Natural killer cell (primary cell): ENCODE measurements around the gene KLHL21. TPM values are rescaled to one million over a fixed set of nuclear protein-coding genes. Genes with fewer than 3 reads are reported as not detected.

ENCODE experiments used
- ATAC-seq, 3 donors: fragments of 150-1000 bp in 2 of 3; fragments of 200-7000 bp in 1 of 3; cut with Tn5 transposase; 1 replicate in 1 of 3; 2 replicates in 2 of 3; pipeline ENCODE4 v1.10.0; 2021; ENCODE audit warnings: mild to moderate bottlenecking in 2 of 3, moderate library complexity in 2 of 3
- DNase-seq, 2 donors: peaks; one replicate each; pipeline versions ENCODE4 v3.0.0 to v3.0.0-alpha.2; 2013 to 2021; ENCODE audit warnings: mixed read lengths in 1 of 2
- H3K27ac ChIP-seq: one replicate; pipeline ENCODE4 v1.5.1; 2013; ENCODE audit warnings: mild to moderate bottlenecking, low read length
- H3K27me3 ChIP-seq: one replicate; pipeline ENCODE4 v1.6.1; 2013; ENCODE audit warnings: low read length; ENCODE audit not compliant: control insufficient read depth, insufficient read depth
- H3K36me3 ChIP-seq: one replicate; pipeline ENCODE4 v1.6.1; 2013; ENCODE audit warnings: low read length; ENCODE audit not compliant: control insufficient read depth, insufficient read depth
- H3K4me1 ChIP-seq: one replicate; pipeline ENCODE4 v1.6.1; 2013; ENCODE audit warnings: low read length; ENCODE audit not compliant: control insufficient read depth, insufficient read depth
- H3K4me3 ChIP-seq: one replicate; pipeline ENCODE4 v1.5.1; 2013; ENCODE audit warnings: low read length
- H3K9me3 ChIP-seq: one replicate; pipeline ENCODE4 v1.6.1; 2013; ENCODE audit warnings: low read length; ENCODE audit not compliant: control insufficient read depth, insufficient read depth
- H3K27ac Mint-ChIP-seq, 2 donors: one replicate each; pipeline ENCODE4 v1.8.0; 2022; ENCODE audit warnings: mild to moderate bottlenecking in 2 of 2, mixed read lengths in 2 of 2, moderate library complexity in 1 of 2
- H3K27me3 Mint-ChIP-seq, 2 donors: one replicate each; pipeline ENCODE4 v1.8.0; 2022; ENCODE audit warnings: low read depth in 2 of 2, mixed read lengths in 2 of 2
- H3K36me3 Mint-ChIP-seq: one replicate; pipeline ENCODE4 v1.8.0; 2022; ENCODE audit warnings: mixed read lengths
- H3K4me1 Mint-ChIP-seq, 2 donors: one replicate each; pipeline ENCODE4 v1.8.0; 2022; ENCODE audit warnings: mixed read lengths in 2 of 2
- H3K4me3 Mint-ChIP-seq: one replicate; pipeline ENCODE4 v1.8.0; 2022; ENCODE audit warnings: mild to moderate bottlenecking, moderate library complexity, mixed read lengths
- H3K9me3 Mint-ChIP-seq, 2 donors: one replicate each; pipeline ENCODE4 v1.8.0; 2022; ENCODE audit warnings: mixed read lengths in 2 of 2
- WGBS: methylation state at CpG from one replicate; pipeline ENCODE4 v1.1.7; 2013; ENCODE audit warnings: missing lambda C conversion rate; ENCODE audit not compliant: insufficient coverage; 5-methylcytosine and 5-hydroxymethylcytosine counted together
- intact Hi-C: fragments of 100-400 bp; cut with micrococcal nuclease; formaldehyde crosslinking; loops from one replicate; pipeline ENCODE4 v1.14.2; 2022
- total RNA-seq, 4 donors: library from RNA; stranded (reverse); fragments of 120-200 nt in 1 of 4; gene quantifications; one replicate each; pipeline versions ENCODE4 v1.2.3 to v1.2.4, GENCODE V29; 2013 to 2022
- TF ChIP-seq, protein P1 (sequence below): fragments of 200-600 bp; IDR thresholded peaks from one replicate; pipeline ENCODE4 v1.8.0; 2022; ENCODE audit warnings: antibody characterized with exemption

The KLHL21 gene
- total RNA-seq, 3 donors from 2014 or later (not counting 1 experiment from before 2014, with no cell fraction given): 23.5 to 37.8 (median 28.9) TPM

DNA sequence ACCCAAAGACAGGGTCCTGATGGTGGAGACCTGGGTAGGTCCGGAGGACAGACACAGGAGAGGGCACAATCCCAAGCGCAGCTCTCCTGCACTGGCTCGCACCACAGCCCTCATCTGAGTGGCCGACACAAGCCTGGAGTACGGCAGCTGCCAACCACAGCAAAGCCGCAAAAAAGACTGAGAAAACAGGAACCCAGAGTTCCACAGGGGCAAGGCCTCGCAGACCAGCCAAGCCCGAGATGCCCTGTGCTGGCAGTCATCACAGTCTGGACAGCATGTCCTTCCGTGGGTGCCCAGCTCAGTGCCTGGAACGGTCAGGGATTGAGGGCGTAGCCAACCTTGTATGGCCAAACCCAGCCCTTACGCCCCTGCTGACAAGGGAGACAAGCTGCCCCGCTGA lies 11.4 kb downstream of the KLHL21 start:
- intact Hi-C loops: no loop called here
- Mint-ChIP-seq H3K4me3 (no peak overlapping the region), H3K27ac (peak overlapping the region in 1 of 2 donors; percentile 38), H3K36me3 (no peaks in the 10 kb centered on the region), H3K27me3 (no peaks in the 10 kb centered on the region), H3K4me1 (peaks cover 25 to 44% of the 10 kb centered on the region in 2 donors), H3K9me3 (no peaks in the 10 kb centered on the region)
- H3K4me1 ChIP-seq: peaks cover 24% of the 10 kb centered on the region
- no peaks in the 10 kb centered on the region for H3K9me3 ChIP-seq
- H3K36me3 ChIP-seq: peaks cover 58% of the 10 kb centered on the region
- 25% methylated on average over 13 of the region's 13 CpGs for WGBS
- H3K4me3 ChIP-seq: no peak overlapping the region
- peak overlapping the region; percentile 3 for H3K27ac ChIP-seq
- ATAC-seq: peak; percentile 30 to 68 (median 63)
- DNase-seq: peak in 1 of 2 donors; percentile 22
- no peaks in the 10 kb centered on the region for H3K27me3 ChIP-seq
- TF ChIP-seq, protein P1, sequence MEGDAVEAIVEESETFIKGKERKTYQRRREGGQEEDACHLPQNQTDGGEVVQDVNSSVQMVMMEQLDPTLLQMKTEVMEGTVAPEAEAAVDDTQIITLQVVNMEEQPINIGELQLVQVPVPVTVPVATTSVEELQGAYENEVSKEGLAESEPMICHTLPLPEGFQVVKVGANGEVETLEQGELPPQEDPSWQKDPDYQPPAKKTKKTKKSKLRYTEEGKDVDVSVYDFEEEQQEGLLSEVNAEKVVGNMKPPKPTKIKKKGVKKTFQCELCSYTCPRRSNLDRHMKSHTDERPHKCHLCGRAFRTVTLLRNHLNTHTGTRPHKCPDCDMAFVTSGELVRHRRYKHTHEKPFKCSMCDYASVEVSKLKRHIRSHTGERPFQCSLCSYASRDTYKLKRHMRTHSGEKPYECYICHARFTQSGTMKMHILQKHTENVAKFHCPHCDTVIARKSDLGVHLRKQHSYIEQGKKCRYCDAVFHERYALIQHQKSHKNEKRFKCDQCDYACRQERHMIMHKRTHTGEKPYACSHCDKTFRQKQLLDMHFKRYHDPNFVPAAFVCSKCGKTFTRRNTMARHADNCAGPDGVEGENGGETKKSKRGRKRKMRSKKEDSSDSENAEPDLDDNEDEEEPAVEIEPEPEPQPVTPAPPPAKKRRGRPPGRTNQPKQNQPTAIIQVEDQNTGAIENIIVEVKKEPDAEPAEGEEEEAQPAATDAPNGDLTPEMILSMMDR: no peak

DNA sequence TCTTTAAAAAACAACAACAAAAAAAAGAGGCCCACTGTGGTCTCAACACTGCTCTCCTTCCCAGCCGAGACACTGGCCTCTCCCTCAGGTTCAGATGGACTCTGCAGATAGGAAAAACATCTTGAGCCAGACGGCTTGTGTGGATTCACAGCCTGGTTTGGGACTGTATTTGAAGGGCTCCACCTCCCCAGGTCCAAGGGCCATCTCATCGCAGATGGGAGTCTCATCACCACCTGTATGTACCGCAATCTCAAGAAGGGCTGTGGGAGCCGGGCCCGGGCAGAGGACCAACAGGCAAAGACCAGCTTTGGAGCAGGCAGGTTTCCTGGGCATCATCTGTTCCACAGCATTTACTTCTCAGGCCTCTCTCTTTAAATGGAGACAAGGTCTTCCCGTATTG lies 12.6 kb downstream of the KLHL21 start:
- 96% methylated on average over 7 of the region's 7 CpGs for WGBS
- H3K36me3 Mint-ChIP-seq: no peaks in the 10 kb centered on the region
- ATAC-seq (no peak), DNase-seq (no peak)
- TF ChIP-seq, protein P1: no peak
- H3K9me3 ChIP-seq: no peaks in the 10 kb centered on the region
- H3K9me3 Mint-ChIP-seq: no peaks in the 10 kb centered on the region
- no peak overlapping the region for H3K27ac ChIP-seq
- peaks cover 22 to 38% of the 10 kb centered on the region in 2 donors for H3K4me1 Mint-ChIP-seq
- H3K27me3 ChIP-seq: no peaks in the 10 kb centered on the region
- peak overlapping the region in 1 of 2 donors; percentile 38 for H3K27ac Mint-ChIP-seq
- no peak overlapping the region for H3K4me3 Mint-ChIP-seq
- intact Hi-C loops: no loop called here
- peaks cover 24% of the 10 kb centered on the region for H3K4me1 ChIP-seq
- peaks cover 50% of the 10 kb centered on the region for H3K36me3 ChIP-seq
- no peak overlapping the region for H3K4me3 ChIP-seq
- no peaks in the 10 kb centered on the region for H3K27me3 Mint-ChIP-seq

DNA sequence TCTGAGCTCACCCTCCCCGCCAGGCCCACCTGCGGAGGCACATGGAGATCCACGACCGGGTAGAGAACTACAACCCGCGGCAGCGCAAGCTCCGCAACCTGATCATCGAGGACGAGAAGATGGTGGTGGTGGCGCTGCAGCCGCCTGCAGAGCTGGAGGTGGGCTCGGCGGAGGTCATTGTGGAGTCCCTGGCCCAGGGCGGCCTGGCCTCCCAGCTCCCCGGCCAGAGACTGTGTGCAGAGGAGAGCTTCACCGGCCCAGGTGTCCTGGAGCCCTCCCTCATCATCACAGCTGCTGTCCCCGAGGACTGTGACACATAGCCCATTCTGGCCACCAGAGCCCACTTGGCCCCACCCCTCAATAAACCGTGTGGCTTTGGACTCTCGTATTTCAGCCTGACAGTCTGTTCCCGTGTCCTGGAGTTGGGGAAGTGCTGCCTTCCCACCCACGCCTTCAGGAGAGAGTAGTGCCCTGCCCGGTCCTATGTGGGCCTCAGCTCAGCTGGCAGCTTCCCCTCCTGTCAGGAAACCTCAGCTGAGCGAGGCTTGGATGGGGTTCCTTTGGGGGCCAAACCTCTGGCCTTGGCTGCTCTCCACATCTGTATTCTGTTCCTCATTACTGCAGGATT lies 13.7 kb downstream of the KLHL21 start:
- no peaks in the 10 kb centered on the region for H3K27me3 Mint-ChIP-seq
- 85% methylated on average over 24 of the region's 24 CpGs for WGBS
- H3K4me1 ChIP-seq: peaks cover 28% of the 10 kb centered on the region
- peaks cover 44% of the 10 kb centered on the region for H3K36me3 ChIP-seq
- intact Hi-C loops: no loop called here
- DNase-seq: no peak
- TF ChIP-seq, protein P1: no peak
- peaks cover 30 to 43% of the 10 kb centered on the region in 2 donors for H3K4me1 Mint-ChIP-seq
- H3K9me3 ChIP-seq: no peaks in the 10 kb centered on the region
- H3K4me3 Mint-ChIP-seq: no peak overlapping the region
- H3K4me3 ChIP-seq: no peak overlapping the region
- H3K27ac Mint-ChIP-seq: no peak overlapping the region
- no peaks in the 10 kb centered on the region for H3K9me3 Mint-ChIP-seq
- ATAC-seq: no peak
- no peaks in the 10 kb centered on the region for H3K36me3 Mint-ChIP-seq
- no peaks in the 10 kb centered on the region for H3K27me3 ChIP-seq
- H3K27ac ChIP-seq: no peak overlapping the region
